GM23248 (cell line): ENCODE measurements around the gene PLA2R1.

ENCODE experiments used
- EZH2 ChIP-seq: fragments of 200-600 bp; sonication (generic); IDR thresholded peaks from 2 replicates; pipeline ENCODE4 v1.6.1; 2018; ENCODE audit warnings: antibody characterized with exemption, mild to moderate bottlenecking; ENCODE audit not compliant: insufficient read depth, poor library complexity, severe bottlenecking
- EZH2phosphoT487 ChIP-seq: fragments of 200-600 bp; sonication (generic); IDR thresholded peaks from 2 replicates; pipeline ENCODE4 v1.6.1; 2018; ENCODE audit warnings: antibody characterized with exemption, moderate library complexity, mild to moderate bottlenecking, low read depth; ENCODE audit not compliant: insufficient read depth

DNA sequence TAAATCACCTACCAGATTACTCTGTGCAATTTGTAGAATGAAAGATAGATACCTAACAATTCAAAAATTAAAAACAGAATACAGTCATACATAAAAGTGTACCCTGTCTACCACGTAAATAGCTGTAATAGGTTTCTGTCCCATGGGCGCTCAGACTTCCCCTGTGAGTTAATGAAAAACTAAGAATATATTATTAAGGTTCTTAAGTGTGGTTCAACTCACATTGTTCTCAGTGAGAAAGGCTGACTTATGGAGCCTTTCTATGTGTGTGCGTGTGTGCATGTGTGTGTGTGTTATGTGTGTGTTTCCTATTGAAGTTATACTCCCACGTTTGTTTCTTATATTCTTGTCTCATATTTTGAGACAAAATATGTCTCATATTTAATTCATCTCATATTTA is 149.8 kb downstream of the PLA2R1 start:
- TF ChIP-seq EZH2 (no peak), EZH2phosphoT487 (no peak)
